Activated T-cell treated with anti-CD3 and anti-CD28 coated beads for 4 hours (primary cell): Measurements from ENCODE around the gene MEI1.
A peak's percentile ranks its signal among the peaks of the same experiment; 100 is the strongest.
"Not testable (repeated sequence)": the region's sequence is repeated elsewhere in the genome, so short reads cannot be mapped to it uniquely, and the experiment has no call there.

ENCODE experiments used
- DNase-seq: peaks from one replicate; pipeline ENCODE4 v3.0.0-alpha.2; 2020

MEI1 gene

GRCh38 chr22:41699264-41700107 is at the start of gene MEI1:
Gene MEI1 (plus strand): TSS chr22:41699503. CDS start chr22:41699539, 36 bp downstream.
- DNase-seq: peak; percentile 86

GRCh38 chr22:41650229-41650628 is 49.1 kb upstream of the MEI1 start:
- no peak for DNase-seq

GRCh38 chr22:41650821-41651220 is 48.5 kb upstream of the MEI1 start:
- DNase-seq: no peak

- no peak for DNase-seq
Observed at GRCh38 chr22:41654322-41654721, 45.0 kb upstream of the MEI1 start.

- no peak for DNase-seq
Observed at GRCh38 chr22:41656556-41656955, 42.7 kb upstream of the MEI1 start.

GRCh38 chr22:41657709-41658108 is 41.6 kb upstream of the MEI1 start:
- no peak for DNase-seq

GRCh38 chr22:41658869-41659268 is 40.4 kb upstream of the MEI1 start:
- DNase-seq: no peak

- no peak for DNase-seq
Observed at GRCh38 chr22:41659941-41660340, 39.4 kb upstream of the MEI1 start.

GRCh38 chr22:41660416-41660815 is 38.9 kb upstream of the MEI1 start:
- DNase-seq: no peak

GRCh38 chr22:41661088-41661487 is 38.2 kb upstream of the MEI1 start:
- DNase-seq: no peak

GRCh38 chr22:41661713-41662112 is 37.6 kb upstream of the MEI1 start:
- no peak for DNase-seq

- not testable (repeated sequence) for DNase-seq
Observed at GRCh38 chr22:41663594-41663993, 35.7 kb upstream of the MEI1 start.

- no peak for DNase-seq
Observed at GRCh38 chr22:41664490-41664889, 34.8 kb upstream of the MEI1 start.

GRCh38 chr22:41664951-41665350 is 34.4 kb upstream of the MEI1 start:
- no peak for DNase-seq

GRCh38 chr22:41668971-41669911 is 30.1 kb upstream of the MEI1 start:
- no peak for DNase-seq

- not testable (repeated sequence) for DNase-seq
Observed at GRCh38 chr22:41672096-41672495, 27.2 kb upstream of the MEI1 start.

- no peak for DNase-seq
Observed at GRCh38 chr22:41672780-41673509, 26.4 kb upstream of the MEI1 start.

GRCh38 chr22:41674846-41675340 is 24.4 kb upstream of the MEI1 start:
- DNase-seq: no peak

GRCh38 chr22:41676134-41676533 is 23.2 kb upstream of the MEI1 start:
- no peak for DNase-seq

GRCh38 chr22:41681616-41682015 is 17.7 kb upstream of the MEI1 start:
- no peak for DNase-seq

- DNase-seq: peak; percentile 80
Observed at GRCh38 chr22:41682033-41682807, 17.1 kb upstream of the MEI1 start.

- DNase-seq: no peak
Observed at GRCh38 chr22:41683052-41683451, 16.3 kb upstream of the MEI1 start.
